ENCODE measurements around the gene UBB. TPM values are rescaled to one million over a fixed set of nuclear protein-coding genes. Genes with fewer than 3 reads are reported as not detected.

UBB gene
- total RNA-seq, 1 experiment from 2014 or later = 1,900 TPM

- H3K36me3 ChIP-seq (ENCODE audit: control insufficient read depth, insufficient read depth, low read length) = no peaks in the 10 kb centered on the region
- ChIA-PET POLR2A (no interaction called here), CTCF (no interaction called here)
- no peak for TF ChIP-seq CTCF (IDR thresholded peaks at IDR 0.05; ENCODE audit: insufficient read depth in 1 of 2, low read depth in 1 of 2, low read length in 1 of 2, severe bottlenecking in 1 of 2, unreplicated experiment in 1 of 2)
- H3K27me3 ChIP-seq (replicated peaks; ENCODE audit: control insufficient read depth, insufficient read depth, low read length) = no peaks in the 10 kb centered on the region
- no peak overlapping the region for H3K4me3 ChIP-seq (ENCODE audit: low read depth, low read length)
- H3K4me1 ChIP-seq = no peaks in the 10 kb centered on the region
- DNase-seq = no peak
- Mint-ChIP-seq H3K9me3 (ENCODE audit: unreplicated experiment) (no peaks in the 10 kb centered on the region), H3K4me3 (ENCODE audit: unreplicated experiment) (no peak overlapping the region), H3K36me3 (ENCODE audit: insufficient read depth, unreplicated experiment) (no peaks in the 10 kb centered on the region), H3K27ac (ENCODE audit: unreplicated experiment) (no peak overlapping the region), H3K27me3 (ENCODE audit: insufficient read depth, unreplicated experiment) (no peaks in the 10 kb centered on the region), H3K4me1 (ENCODE audit: low read depth, unreplicated experiment) (no peaks in the 10 kb centered on the region)
- H3K9me3 ChIP-seq = no peaks in the 10 kb centered on the region
- no TSS peak for BruUV-seq (replicated peaks)
- intact Hi-C loops (cut with micrococcal nuclease; ENCODE audit: unreplicated experiment) = no loop called here
These were observed 22.5 kb upstream of the UBB start for GRCh38 chr17:16358394-16358793.

GRCh38 chr17:16361874-16362273 lies 19.0 kb upstream of the UBB start:
- H3K27me3 Mint-ChIP-seq (ENCODE audit: insufficient read depth, unreplicated experiment) = no peaks in the 10 kb centered on the region
- intact Hi-C loops (cut with micrococcal nuclease; ENCODE audit: unreplicated experiment) = loop anchor here (2.0 kb wide), 1 partner anchor 53 kb away; the partner anchor contains the start of gene TRPV2
- DNase-seq = no peak
- H3K27ac Mint-ChIP-seq (ENCODE audit: unreplicated experiment) = no peak overlapping the region
- no peaks in the 10 kb centered on the region for H3K36me3 Mint-ChIP-seq (ENCODE audit: insufficient read depth, unreplicated experiment)
- Histone ChIP-seq H3K9me3 (no peaks in the 10 kb centered on the region), H3K36me3 (ENCODE audit: control insufficient read depth, insufficient read depth, low read length) (no peaks in the 10 kb centered on the region), H3K4me3 (ENCODE audit: low read depth, low read length) (no peak overlapping the region), H3K4me1 (0 out of 2 replicates have a peak, but pooled peaks cover 4% of the 10 kb centered on the region), H3K27me3 (replicated peaks; ENCODE audit: control insufficient read depth, insufficient read depth, low read length) (no peaks in the 10 kb centered on the region)
- H3K4me3 Mint-ChIP-seq (ENCODE audit: unreplicated experiment) = no peak overlapping the region
- no peak for TF ChIP-seq CTCF (IDR thresholded peaks at IDR 0.05; ENCODE audit: insufficient read depth in 1 of 2, low read depth in 1 of 2, low read length in 1 of 2, severe bottlenecking in 1 of 2, unreplicated experiment in 1 of 2)
- H3K9me3 Mint-ChIP-seq (ENCODE audit: unreplicated experiment) = no peaks in the 10 kb centered on the region
- ChIA-PET POLR2A (no interaction called here), CTCF (no interaction called here)
- no peaks in the 10 kb centered on the region for H3K4me1 Mint-ChIP-seq (ENCODE audit: low read depth, unreplicated experiment)
- BruUV-seq (replicated peaks) = no TSS peak

- BruUV-seq (replicated peaks) = no TSS peak
- ChIA-PET CTCF (interaction anchor here (0.6 to 1.9 kb wide), 20 partner anchors 8 to 225 kb away, joined by 3 to 17 read pairs (median 4); partner anchors contain the start of genes CENPV and UBB), POLR2A (interaction anchor here (1.5 kb wide), 1 partner anchor 74 kb away, joined by 10 read pairs; no protein-coding TSS in a partner anchor)
- no peaks in the 10 kb centered on the region for H3K27me3 Mint-ChIP-seq (ENCODE audit: insufficient read depth, unreplicated experiment)
- Histone ChIP-seq H3K4me3 (ENCODE audit: low read depth, low read length) (no peak overlapping the region), H3K27me3 (replicated peaks; ENCODE audit: control insufficient read depth, insufficient read depth, low read length) (no peaks in the 10 kb centered on the region), H3K4me1 (0 out of 2 replicates have a peak, but pooled peaks cover 4% of the 10 kb centered on the region), H3K9me3 (no peaks in the 10 kb centered on the region), H3K36me3 (ENCODE audit: control insufficient read depth, insufficient read depth, low read length) (no peaks in the 10 kb centered on the region)
- no peaks in the 10 kb centered on the region for H3K4me1 Mint-ChIP-seq (ENCODE audit: low read depth, unreplicated experiment)
- no peaks in the 10 kb centered on the region for H3K9me3 Mint-ChIP-seq (ENCODE audit: unreplicated experiment)
- no peaks in the 10 kb centered on the region for H3K36me3 Mint-ChIP-seq (ENCODE audit: insufficient read depth, unreplicated experiment)
- intact Hi-C loops (cut with micrococcal nuclease; ENCODE audit: unreplicated experiment) = loop anchor here (1.0 to 2.0 kb wide), 2 partner anchors 51 to 157 kb away; partner anchors contain the start of gene TRPV2
- peak; percentile 75 to 76 for DNase-seq
- H3K27ac Mint-ChIP-seq (ENCODE audit: unreplicated experiment) = no peak overlapping the region
- H3K4me3 Mint-ChIP-seq (ENCODE audit: unreplicated experiment) = no peak overlapping the region
- peak; percentile 93 to 95 for TF ChIP-seq CTCF (IDR thresholded peaks at IDR 0.05; ENCODE audit: insufficient read depth in 1 of 2, low read depth in 1 of 2, low read length in 1 of 2, severe bottlenecking in 1 of 2, unreplicated experiment in 1 of 2)
These were observed 16.9 kb upstream of the UBB start for GRCh38 chr17:16363749-16364536.
